Liver (tissue), 9 donors: ENCODE results near the gene DOCK2. TPM values are rescaled to one million over a fixed set of nuclear protein-coding genes. Genes with fewer than 3 reads are reported as not detected.

Experiments used
- DNase-seq: peaks from one replicate; pipeline ENCODE4 v3.0.0-alpha.2; 2017; ENCODE audit warnings: low spot score
- H3K27ac ChIP-seq, 2 donors: one replicate each; pipeline ENCODE4 v1.7.0; 2013; ENCODE audit warnings: inconsistent platforms in 2 of 2, low read length in 2 of 2, control low read depth in 1 of 2, low read depth in 1 of 2, mild to moderate bottlenecking in 1 of 2
- H3K27me3 ChIP-seq, 4 donors: one replicate each; pipeline versions ENCODE4 v1.6.1 to v1.7.0; 2013; ENCODE audit warnings: low read length in 3 of 4, inconsistent platforms in 1 of 4, mild to moderate bottlenecking in 1 of 4, moderate library complexity in 1 of 4; ENCODE audit not compliant: control insufficient read depth in 4 of 4, insufficient read depth in 4 of 4
- H3K36me3 ChIP-seq, 4 donors: one replicate each; pipeline versions ENCODE4 v1.6.1 to v1.7.0; 2013; ENCODE audit warnings: low read length in 3 of 4, mild to moderate bottlenecking in 3 of 4, low read depth in 1 of 4, moderate library complexity in 1 of 4; ENCODE audit not compliant: control insufficient read depth in 4 of 4, insufficient read depth in 3 of 4
- H3K4me1 ChIP-seq, 4 donors: one replicate each; pipeline versions ENCODE4 v1.6.1 to v1.7.0; 2013; ENCODE audit warnings: low read length in 3 of 4, mild to moderate bottlenecking in 3 of 4, moderate library complexity in 1 of 4; ENCODE audit not compliant: control insufficient read depth in 4 of 4, insufficient read depth in 4 of 4
- H3K4me3 ChIP-seq, 3 donors: one replicate each; pipeline versions ENCODE4 v1.6.1 to v1.7.0; 2013; ENCODE audit warnings: low read length in 3 of 3, control low read depth in 1 of 3, low read depth in 1 of 3, mild to moderate bottlenecking in 1 of 3
- H3K9ac ChIP-seq, 2 donors: one replicate each; pipeline ENCODE4 v1.7.0; 2013; ENCODE audit warnings: low read length in 2 of 2, mild to moderate bottlenecking in 2 of 2, moderate library complexity in 2 of 2, control low read depth in 1 of 2, low read depth in 1 of 2
- H3K9me3 ChIP-seq, 4 donors: one replicate each; pipeline versions ENCODE4 v1.6.1 to v1.7.0; 2013; ENCODE audit warnings: low read length in 3 of 4; ENCODE audit not compliant: control insufficient read depth in 4 of 4
- CTCF ChIP-seq: fragments of 150-350 bp; IDR thresholded peaks from 2 replicates; pipeline ENCODE4 v1.5.1; 2017; ENCODE audit warnings: improper control_type of control experiment, low read depth, low read length; ENCODE audit not compliant: missing input control
- EGR1 ChIP-seq, 2 donors: IDR thresholded peaks; 2 replicates each; pipeline ENCODE4 v1.6.1; 2016 to 2018; ENCODE audit warnings: antibody characterized with exemption in 2 of 2, low read depth in 2 of 2
- GABPA ChIP-seq, 2 donors: IDR thresholded peaks in 1 of 2; conservative IDR thresholded peaks in 1 of 2; 2 replicates each; pipeline ENCODE4 v1.6.1; 2016; ENCODE audit warnings: antibody characterized with exemption in 2 of 2, mild to moderate bottlenecking in 1 of 2, moderate library complexity in 1 of 2
- HNF4G ChIP-seq: IDR thresholded peaks from 2 replicates; pipeline ENCODE4 v1.6.1; 2016; ENCODE audit warnings: antibody characterized with exemption
- JUND ChIP-seq, 2 donors: IDR thresholded peaks; 2 replicates each; pipeline ENCODE4 v1.6.1; 2016; ENCODE audit warnings: antibody characterized with exemption in 2 of 2
- MAX ChIP-seq: IDR thresholded peaks from 2 replicates; pipeline ENCODE4 v1.6.1; 2016; ENCODE audit warnings: antibody characterized with exemption
- NR2F2 ChIP-seq: IDR thresholded peaks from 2 replicates; pipeline ENCODE4 v1.6.1; 2016; ENCODE audit warnings: antibody characterized with exemption
- RAD21 ChIP-seq, 2 donors: IDR thresholded peaks; 2 replicates each; pipeline ENCODE4 v1.6.1; 2016; ENCODE audit warnings: antibody characterized with exemption in 2 of 2, mild to moderate bottlenecking in 2 of 2
- REST ChIP-seq: IDR thresholded peaks from 2 replicates; pipeline ENCODE4 v1.6.1; 2016; ENCODE audit warnings: antibody characterized with exemption, mild to moderate bottlenecking
- RXRA ChIP-seq, 2 donors: IDR thresholded peaks; 2 replicates each; pipeline ENCODE4 v1.6.1; 2017 to 2018; ENCODE audit warnings: antibody characterized with exemption in 2 of 2, mild to moderate bottlenecking in 1 of 2
- SP1 ChIP-seq: IDR thresholded peaks from 2 replicates; pipeline ENCODE4 v1.6.1; 2018; ENCODE audit warnings: antibody characterized with exemption, mild to moderate bottlenecking
- TAF1 ChIP-seq: conservative IDR thresholded peaks from 2 replicates; pipeline ENCODE4 v1.6.1; 2016; ENCODE audit warnings: antibody characterized with exemption, mild to moderate bottlenecking
- ZBTB33 ChIP-seq: IDR thresholded peaks from 2 replicates; pipeline ENCODE4 v1.6.1; 2016; ENCODE audit warnings: antibody characterized with exemption
- WGBS: extraction: QIAGEN DNeasy Blood & Tissue Kit; methylation state at CpG from one replicate; pipeline ENCODE4 v1.1.7; 2013; 5-methylcytosine and 5-hydroxymethylcytosine counted together
- polyA plus RNA-seq, 2 donors: library from polyadenylated mRNA; stranded (reverse) in 1 of 2; unstranded in 1 of 2; fragments of 200-250 nt in 1 of 2; fragments of >200 nt in 1 of 2; fragmentation: Nextera tagmentation in 1 of 2; extraction: Ambion mirVana in 1 of 2; gene quantifications; one replicate each; pipeline versions ENCODE4 v1.2.1 to v1.2.3, GENCODE V29; 2013 to 2015
- total RNA-seq, 2 donors: library from RNA; depleted of rRNA; stranded (reverse); fragments of >200 nt; gene quantifications; one replicate each; pipeline ENCODE4 v1.2.3, GENCODE V29; 2014
- donor health status: healthy.
- donor health status: healthy.
- donor health status: healthy.
- donor health status: healthy.
- donor health status: healthy.

DOCK2 gene
- total RNA-seq (10 to 100 TPM; 13.7 to 26.6 TPM), polyA plus RNA-seq (1 to 10 TPM; 2.3 to 2.7 TPM)

- Histone ChIP-seq H3K9ac (no peak within 1 kb of the TSS), H3K9me3 (peaks cover 0 to 8% (median 2%) of the 10 kb centered on the region in 4 donors), H3K36me3 (no peaks in the 10 kb centered on the region), H3K4me1 (peaks cover 0 to 3% (median 0%) of the 10 kb centered on the region in 4 donors), H3K27ac (peak within 1 kb of the TSS; percentile 28 to 62), H3K27me3 (peaks cover 0 to 3% (median 0%) of the 10 kb centered on the region in 4 donors), H3K4me3 (peak within 1 kb of the TSS in 2 of 3 donors; percentile 29 to 47)
- DNase-seq: no peak
- TF ChIP-seq RXRA (IDR thresholded peaks at IDR 0.05): no peak
- TF ChIP-seq RAD21 (IDR thresholded peaks at IDR 0.05): no peak
- TF ChIP-seq CTCF: no peak
- no peak for TF ChIP-seq ZBTB33
- no peak for TF ChIP-seq TAF1
- TF ChIP-seq MAX: no peak
- TF ChIP-seq SP1: no peak
- no peak for TF ChIP-seq NR2F2
- TF ChIP-seq HNF4G: no peak
- no peak for TF ChIP-seq REST
- WGBS: 2% methylated on average over 42 of the region's 42 CpGs
Observed at GRCh38 chr5:169637085-169637548, at the start of gene DOCK2. TSS of gene DOCK2 (plus strand) at chr5:169637275. CDS start at chr5:169637327, 52 bp downstream.

GRCh38 chr5:169590602-169591001, 46.5 kb upstream of the DOCK2 start:
- 95% methylated on average over 3 of the region's 3 CpGs for WGBS
- Histone ChIP-seq H3K4me1 (no peaks in the 10 kb centered on the region), H3K36me3 (peaks cover 0 to 13% (median 2%) of the 10 kb centered on the region in 4 donors), H3K27me3 (no peaks in the 10 kb centered on the region), H3K9me3 (no peaks in the 10 kb centered on the region), H3K27ac (no peak overlapping the region), H3K9ac (no peak overlapping the region), H3K4me3 (no peak overlapping the region)
- no peak for DNase-seq
- no peak for TF ChIP-seq EGR1 (IDR thresholded peaks at IDR 0.05; ENCODE audit: low read depth in 2 of 2)
- TF ChIP-seq SP1: no peak
- no peak for TF ChIP-seq JUND (IDR thresholded peaks at IDR 0.05)
- no peak for TF ChIP-seq MAX
- TF ChIP-seq GABPA (IDR thresholded peaks at IDR 0.05 in 1 of 2, conservative IDR thresholded peaks at IDR 0.05 in 1 of 2): no peak
- no peak for TF ChIP-seq REST
